NCI-H146 (cell line): ENCODE data around the gene PHF10.

Experiments used
- DNase-seq: peaks from one replicate; lab custom pipeline; 2025; lab: John Stamatoyannopoulos, UW

Gene PHF10

DNA sequence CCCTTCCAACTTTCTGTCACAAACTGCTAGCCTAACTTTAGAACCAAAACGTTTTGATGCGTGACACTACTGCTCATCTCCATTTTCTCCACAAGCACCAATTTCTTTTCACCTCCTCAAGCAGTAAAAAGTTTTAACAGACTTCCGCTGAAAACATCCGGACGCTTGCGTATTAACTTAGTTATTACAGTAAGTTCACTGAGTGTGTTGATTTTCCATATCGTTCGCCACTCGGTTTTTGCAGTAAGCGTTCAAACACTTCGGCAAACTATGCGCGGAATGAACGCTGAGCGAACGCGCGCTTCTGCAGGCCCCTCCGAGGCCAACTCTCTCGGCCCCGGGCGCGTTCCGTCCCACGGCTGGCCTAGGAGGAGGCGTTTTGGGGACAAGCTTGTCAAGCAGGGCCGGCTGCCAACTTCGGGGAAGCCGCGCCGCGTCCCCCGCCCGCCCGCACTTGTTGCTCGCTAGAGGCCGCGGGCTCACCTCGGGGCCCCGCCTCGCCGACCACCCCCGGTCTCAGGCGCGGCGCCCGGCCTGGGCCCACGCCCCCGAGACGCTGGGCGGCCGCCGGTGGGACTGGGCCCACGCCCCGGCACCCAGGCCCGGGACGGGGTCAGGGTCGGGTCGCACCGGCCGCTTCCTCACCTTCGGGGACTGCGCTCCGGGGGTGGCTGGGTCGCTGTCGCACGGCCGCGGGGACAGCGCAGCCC is 945 bp downstream of the PHF10 start:
- peak; percentile 67 for DNase-seq

DNA sequence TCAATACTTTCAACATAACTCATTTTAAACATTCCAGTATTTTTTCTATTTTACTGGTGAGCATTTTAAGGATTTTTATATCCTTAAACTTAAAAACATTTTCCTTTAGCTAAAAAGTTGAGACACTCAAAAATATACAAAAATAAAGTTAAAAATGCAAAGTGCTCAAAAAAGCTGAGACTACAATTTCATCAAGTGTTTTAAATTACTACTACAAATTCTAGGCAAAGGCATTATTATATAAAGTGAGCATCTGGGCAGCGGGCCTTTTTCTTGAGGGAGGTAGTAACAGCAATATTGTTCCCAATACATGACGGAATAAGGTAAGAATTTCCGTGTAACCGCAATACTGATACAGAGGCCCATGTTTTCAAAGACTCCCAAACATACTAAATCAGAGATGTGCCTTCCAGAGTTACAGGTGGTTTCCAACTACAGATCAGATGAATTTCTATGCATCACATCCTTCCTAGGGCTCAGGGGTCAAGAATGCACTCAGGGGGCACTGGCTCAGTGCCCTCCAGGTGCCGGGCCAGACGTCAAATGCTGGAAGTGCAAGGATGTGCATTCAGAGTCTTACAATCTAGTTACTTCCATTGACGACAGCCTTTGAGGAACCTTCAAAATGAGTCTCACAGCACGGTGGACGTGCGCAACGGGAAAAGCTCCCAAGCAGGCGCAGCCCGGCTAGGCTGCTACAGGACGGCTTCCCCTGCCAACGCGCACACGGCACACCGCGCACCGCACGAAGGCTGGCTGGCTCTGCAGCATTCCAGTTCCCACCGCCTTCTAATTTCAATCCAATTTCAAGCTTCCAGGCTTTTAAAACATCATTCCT is 1.7 kb downstream of the PHF10 start:
- peak; percentile 47 for DNase-seq

DNA sequence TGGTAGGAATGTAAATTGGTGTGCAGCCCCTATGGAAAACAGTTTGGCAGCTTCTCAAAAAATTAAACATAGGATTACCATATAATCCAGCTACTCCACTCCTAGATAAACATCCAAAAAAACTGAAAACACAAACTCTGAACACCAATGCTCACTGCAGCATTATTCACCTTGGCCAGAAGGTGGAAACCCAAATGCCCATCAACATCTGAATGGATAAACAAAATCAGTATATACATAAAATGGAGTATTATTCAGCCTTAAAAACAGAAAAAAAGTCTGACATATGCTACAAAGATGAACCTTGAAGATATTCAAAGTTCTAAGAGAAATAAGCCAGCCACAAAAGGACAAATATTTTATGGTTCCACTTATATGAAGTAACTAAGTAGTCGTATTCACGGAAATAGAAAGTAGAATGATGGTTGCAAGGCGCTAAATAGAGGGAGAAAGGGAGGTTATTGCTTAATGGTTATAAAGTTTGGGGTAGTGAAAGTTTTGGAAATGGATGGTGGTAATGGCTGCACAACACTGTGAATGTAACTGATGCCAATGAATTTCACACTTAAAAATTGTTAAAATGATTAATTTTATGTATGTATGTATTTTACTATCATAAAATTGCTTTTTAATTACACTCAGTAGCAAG is 4.0 kb downstream of the PHF10 start:
- no peak for DNase-seq

DNA sequence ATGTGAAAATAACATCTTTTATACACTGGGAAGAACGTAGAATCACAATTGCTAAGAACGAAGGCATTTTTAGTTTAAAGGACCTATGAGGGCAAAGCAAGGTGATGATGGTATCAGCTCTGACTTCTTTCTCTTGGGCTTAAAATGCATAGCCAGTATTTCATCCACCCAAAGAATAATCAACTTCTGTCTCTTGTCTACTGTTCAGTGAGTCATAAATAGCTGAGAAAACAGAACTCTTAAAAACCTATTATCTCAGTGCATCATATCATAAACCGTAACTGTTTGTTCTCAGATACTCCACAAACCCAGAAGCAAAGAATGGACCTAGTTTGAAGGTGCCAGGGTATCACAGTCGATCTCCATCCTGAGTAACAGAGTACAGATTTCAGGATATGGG is 5.2 kb downstream of the PHF10 start:
- DNase-seq: no peak

DNA sequence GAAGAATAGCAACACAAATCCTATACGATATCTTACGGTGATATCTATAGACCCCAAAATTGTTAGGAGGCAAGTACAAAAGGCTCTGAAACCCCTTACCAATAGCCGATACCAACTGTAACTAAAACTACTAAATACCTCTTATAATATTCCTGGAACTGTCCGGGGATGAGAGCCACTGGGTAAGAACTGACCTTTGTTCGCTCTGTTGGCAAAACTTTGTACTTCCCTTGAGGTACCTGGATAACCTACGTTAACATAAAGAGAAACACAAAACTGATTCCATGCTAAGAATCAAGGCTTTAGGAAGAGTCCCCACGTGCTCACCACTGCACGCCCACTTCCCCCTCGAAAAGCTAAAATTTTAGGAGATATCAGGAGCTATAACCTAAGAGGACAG is 9.7 kb downstream of the PHF10 start:
- no peak for DNase-seq

DNA sequence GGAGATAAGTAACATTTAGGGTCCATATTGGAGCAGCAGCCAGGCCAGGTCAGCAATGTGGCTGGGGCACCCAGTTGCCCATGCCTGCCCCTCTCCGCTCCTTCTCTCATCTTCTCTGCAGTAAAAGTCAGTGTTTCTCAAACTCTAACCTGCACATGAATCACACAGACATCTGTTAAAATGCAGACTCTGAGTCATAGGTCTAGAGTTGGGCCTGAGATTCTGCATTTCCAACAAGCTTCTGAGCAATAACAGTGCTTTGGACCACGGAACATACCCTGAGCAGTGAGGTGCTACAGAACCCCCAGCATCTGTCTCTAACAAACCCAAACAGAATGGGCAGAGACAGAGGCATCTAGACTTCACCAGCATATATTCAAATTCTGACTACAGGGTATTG is 10.1 kb downstream of the PHF10 start:
- DNase-seq: no peak

DNA sequence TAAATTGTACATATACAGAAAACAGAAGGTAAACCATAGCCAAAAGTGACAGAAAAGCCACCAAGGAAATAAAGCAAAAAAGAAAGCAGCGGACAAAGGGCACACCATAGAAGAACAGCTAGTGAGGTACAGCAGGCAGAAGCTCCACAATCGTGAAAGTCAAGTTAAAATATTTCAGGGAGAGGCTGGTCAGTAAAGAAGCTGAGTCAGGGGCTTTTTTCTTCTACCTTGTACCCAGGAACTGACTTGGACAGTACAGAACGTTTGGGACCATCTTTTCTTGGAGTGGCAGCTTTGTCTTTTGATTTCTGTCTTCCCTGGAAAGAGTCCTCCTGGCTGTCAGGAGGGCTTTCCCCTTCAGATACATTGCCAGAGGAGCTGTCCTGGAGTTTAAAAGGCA is 14.3 kb downstream of the PHF10 start:
- no peak for DNase-seq

DNA sequence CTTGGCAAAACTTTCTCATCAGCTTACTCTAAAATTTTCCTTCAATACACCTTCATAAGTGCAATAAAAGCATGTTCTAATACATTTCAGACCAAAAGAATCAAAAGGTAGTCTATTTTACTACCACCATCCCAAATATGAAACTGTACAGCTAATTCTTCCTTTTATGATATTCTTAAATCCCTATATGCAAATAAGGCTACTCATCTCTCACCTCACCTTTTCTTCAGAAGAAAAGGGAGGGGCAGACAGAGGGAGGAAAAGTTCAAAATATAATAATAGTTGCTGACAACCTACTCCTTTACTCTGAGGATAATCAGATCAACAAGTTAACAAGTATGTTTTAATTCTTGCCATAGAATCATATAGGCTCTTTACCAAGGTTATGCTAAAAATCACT is 15.0 kb downstream of the PHF10 start:
- no peak for DNase-seq

DNA sequence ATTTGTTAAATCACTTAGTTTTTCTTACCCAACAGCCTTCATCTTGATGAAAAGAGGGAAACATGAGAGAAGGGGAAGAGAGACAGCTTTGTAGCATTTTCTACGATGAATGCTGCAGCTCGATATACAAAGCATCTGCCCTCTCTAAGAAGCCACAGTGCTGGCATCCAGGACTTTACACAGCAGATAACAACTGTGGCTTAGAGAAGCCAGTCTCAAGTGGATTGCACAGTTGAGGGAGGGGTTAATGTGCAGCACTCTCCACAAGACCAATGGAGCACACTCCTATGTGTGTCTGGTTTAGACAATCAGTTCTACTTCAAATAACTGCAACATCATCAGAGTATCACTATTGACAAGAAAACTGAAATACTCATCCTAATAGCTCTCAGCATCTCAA is 16.5 kb downstream of the PHF10 start:
- no peak for DNase-seq

DNA sequence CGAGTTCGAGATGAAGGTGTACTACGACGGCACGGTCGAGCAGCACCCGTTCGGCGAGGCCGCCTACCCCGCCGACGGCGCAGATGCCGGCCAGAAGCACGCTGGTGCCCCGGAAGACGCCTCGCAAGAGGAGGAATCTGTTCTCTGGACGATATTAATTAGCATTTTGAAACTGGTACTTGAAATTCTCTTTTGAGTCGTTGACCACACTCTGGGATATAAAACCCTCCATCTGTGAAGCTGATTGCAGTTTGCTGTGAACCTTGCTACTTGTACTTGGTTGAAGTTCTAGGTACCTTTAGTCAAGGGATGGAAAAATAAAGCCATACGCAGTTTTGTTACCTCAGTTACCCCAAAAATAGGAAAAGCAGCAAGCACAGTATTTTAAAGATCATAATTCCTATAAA is 21.5 kb downstream of the PHF10 start:
- DNase-seq: no peak

DNA sequence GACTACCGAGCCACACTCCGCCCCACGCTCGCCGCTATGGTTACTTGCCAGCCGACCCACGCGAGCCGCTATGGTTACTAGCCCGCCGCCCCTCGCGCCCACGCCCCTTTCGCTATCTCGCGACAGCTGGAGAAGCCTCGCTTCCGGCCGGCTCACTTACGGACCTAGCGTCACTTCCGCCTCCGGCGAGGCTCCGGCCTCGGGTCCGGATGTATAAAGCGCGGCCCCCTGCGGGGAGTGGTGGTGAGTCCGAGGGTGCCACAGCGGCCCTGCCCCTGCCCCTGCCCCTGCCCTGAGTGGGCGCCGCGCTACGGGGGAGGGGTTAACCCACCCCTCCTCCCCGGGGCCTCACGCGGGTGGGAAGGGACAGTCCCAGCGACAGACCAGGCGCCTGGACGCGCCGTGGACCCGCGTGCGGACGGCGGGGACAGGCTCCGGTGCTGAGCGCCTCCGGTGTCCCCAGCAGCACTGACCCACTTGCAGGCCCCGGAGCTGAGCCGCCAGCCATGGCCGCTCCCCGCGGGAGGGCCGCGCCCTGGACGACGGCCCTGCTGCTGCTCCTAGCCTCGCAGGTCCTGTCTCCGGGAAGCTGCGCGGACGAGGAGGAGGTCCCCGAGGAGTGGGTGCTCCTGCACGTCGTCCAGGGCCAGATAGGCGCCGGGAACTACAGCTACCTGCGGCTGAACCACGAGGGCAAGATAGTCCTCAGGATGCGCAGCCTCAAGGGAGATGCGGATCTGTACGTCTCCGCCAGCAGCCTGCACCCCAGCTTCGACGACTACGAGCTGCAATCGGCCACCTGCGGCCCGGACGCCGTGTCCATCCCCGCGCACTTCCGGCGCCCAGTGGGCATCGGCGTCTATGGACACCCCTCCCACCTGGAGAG is 22.1 kb downstream of the PHF10 start, which contains the start of the genes C6orf120 and WDR27:
Gene C6orf120, plus strand, starts transcription at position 173 of the 886 bp plus-strand sequence. Its CDS starts 334 bp downstream, at position 507.
Gene WDR27, minus strand, starts transcription at position 76 of the 886 bp plus-strand sequence. CDS start 13,024 bp downstream, outside the sequence.
- DNase-seq: peak; percentile 100

DNA sequence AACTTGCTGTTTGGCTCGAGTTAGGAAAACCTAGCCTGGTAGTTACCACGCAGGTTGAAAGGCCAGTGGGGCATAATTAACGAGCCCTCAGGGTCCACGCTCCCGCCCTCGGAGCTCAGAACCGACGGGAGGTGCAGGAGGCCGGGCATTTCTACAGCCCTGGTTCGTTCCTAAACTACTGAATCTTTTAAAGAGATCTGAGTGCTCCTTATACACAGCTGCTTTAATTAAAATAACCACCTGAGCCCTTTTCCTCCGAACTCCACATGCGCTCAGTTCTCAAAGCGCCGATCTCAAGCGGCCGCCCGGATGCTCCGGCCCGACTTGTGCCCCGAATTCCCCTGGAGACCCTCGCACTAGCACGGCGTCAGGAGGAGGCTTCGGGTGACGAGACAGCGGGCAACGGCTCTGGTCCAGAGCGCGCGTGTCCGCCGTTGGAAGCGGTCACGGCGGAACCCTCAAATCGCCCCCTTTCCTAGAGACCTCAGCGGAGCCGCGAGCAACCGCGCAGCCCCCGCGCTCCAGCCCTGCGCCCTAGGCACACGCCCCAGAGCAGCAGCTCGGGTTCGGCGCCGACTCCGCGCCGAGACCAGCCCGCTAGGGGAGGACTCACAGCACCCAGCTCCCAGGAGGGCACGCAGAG is 22.9 kb downstream of the PHF10 start:
- DNase-seq: peak; percentile 65

DNA sequence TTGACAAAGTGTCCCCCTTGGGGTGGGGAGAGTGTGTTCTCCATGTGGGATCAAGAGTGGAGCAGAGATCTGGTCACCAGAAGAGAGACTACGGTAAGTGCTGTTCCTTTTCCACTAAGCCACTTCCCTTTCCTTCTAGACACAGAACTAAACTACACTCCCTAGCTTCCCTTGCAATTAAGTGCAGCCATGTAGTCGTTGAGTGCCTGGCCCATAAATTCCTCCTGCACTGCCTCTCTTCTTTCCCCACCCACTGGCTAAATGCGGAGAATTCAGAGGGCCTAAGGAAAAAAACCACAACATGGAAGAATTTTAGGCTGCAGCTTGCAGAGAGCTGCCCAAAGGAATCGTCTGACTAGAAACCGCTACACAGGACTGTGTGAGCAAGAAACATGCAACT is 24.0 kb downstream of the PHF10 start:
- no peak for DNase-seq

DNA sequence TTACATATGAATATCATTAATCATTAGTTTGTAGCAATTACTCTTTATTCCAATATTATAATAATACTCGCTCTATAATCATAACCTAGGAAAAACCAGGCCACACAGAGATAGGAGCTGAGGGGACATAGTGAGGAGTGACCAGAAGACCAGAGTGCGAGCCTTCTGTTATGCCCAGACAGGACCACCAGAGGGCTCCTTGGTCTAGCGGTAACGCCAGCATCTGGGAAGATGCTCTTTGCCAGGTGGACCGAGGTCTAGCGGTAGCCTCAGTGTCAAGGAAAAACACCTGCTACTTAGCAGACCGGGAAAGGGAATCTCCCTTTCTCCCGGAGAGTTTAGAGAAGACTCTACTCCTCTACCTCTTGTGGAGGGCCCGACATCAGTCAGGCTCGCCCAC is 27.2 kb downstream of the PHF10 start:
- DNase-seq: peak; percentile 3

DNA sequence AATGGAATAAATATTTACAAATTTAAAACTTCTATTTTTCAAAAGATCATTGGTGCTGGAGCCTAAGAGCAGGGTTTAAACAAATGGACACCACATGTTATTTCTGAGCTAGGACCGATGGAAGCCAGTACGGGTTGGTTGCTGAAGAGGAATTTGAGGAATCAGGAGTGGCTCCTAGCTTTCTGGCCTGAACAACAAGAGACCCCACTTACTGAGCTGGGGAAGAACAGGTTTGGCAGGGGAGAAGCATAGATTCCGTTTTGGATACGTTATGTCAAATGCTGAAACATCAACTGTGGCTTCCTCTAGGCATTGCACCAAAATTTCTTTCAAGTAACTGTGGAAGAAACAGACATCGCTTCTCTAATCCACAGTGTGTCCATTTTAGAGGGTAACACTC is 29.2 kb downstream of the PHF10 start:
- DNase-seq: no peak

DNA sequence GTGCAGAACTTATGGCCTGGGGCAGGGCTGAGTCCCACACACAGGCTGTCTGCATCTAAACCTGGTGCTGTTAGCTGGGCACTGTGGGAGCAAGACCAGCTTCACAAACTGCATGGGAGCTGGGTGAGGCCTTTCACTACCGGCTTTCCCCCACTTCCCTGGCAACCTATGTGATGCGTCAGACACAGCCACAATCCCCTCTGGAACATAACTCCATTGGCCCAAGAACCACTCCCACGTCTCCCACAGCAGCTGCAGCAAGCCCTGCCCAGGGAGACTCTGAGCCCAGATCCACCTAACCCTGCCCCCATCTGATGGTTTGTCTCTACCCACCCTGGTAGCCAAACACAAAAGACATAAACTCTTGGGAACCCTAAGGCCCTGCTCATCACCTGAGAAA is 31.8 kb downstream of the PHF10 start:
- no peak for DNase-seq

DNA sequence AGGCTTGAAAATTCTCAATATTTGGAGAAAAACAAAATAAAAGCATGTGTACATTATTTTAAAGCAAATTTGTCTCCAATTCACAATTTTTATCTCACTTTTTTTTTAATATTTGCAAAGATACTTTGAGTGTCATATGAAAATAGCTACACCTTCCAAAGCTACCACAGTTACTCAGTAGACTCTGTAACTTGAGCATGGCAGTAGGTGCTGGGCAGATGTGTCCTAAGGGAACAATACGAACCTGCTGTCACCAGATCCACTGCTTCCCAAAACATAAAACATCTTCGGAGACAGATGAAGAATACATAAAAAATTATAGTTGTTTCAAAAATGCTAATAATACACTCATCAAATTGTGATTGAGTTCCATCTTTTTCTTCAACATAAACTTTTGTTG is 33.0 kb downstream of the PHF10 start:
- no peak for DNase-seq

DNA sequence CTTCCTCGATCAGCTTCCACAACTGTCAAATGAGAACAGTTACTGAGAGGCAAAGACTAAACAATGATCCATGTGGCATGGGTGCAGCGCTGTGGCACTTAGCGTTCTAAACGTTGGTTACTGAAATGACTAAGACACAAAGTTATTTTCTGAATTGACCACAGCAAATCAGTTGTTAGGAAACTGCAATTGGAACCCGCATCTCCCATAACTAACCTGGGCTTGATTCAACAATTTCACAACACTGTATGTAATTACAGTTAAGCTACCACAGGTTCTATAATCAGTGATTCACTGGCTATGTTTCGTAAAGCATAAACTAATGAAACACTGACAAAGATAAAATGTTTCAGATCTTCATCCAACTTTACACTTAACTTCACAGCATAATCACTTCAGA is 35.0 kb downstream of the PHF10 start:
- DNase-seq: no peak

DNA sequence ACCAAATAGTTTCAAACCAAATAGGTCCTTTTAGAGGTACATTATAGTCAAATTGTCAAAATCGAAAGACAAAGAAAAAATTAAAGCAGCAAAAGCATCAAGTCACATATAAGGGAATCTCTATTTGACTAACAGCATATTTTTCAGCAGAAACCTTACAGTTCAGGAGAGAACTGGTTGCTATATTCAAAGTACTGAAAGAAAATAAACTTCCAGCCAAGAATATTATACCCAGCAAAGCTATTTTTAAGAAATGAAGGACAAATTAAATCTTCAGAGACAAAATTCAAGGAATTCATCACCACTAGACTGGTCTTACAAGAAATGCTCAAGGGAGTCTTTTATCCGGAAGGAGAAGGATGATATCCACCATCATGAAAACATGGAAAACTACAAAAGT is 38.4 kb downstream of the PHF10 start:
- no peak for DNase-seq

DNA sequence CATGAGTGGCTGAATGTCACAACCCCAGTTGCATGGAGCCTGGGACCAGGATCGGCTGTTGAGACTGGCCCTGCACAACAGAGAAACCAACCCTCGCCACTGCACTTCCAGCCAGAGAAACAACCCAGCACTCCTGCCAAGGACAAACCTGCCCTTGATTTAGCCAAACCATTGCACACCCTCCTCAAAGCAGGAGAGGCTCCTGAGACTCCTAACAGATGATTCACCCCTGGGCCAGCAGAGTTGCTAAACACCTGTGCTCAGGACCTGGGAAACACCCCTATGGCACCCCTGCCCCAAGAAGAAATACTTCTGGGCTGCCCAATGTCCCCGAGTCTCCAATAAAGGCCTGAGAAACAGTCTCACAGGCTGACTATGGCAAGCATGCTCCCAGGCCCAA is 40.2 kb downstream of the PHF10 start:
- DNase-seq: no peak

DNA sequence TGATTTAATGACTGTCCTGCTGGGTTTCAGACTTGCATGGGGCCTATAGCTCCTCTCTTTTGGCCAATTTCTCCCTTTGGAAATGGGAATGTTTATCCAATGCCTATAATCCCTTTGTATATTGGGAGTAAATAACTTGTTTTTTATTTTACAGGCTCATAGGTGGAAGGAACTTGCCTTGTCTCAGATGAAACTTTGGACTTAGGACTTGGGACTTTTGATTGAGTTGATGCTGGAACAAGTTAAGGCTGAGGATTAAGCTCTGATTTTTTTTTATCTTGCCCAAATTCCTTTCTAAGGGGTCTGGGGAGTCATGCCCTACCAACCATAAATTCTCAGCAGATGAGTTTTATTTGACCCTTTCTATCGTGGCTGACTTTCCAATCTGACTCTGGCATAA is 46.0 kb downstream of the PHF10 start:
- no peak for DNase-seq
